D721Med (cell line): ENCODE results near the gene PRKCZ.

Experiments
- DNase-seq: peaks from one replicate; pipeline ENCODE4 v3.0.0; 2011; ENCODE audit warnings: low spot score; ENCODE audit not compliant: insufficient read length
- FAIRE-seq: peaks from 2 replicates; lab custom pipeline; 2011; peaks lifted over from hg19 to GRCh38; lab: Jason Lieb, UNC
- CTCF ChIP-seq: IDR thresholded peaks from 2 replicates; pipeline ENCODE4 v1.5.1; 2012; ENCODE audit warnings: mild to moderate bottlenecking, control low read depth; ENCODE audit not compliant: insufficient read depth; ENCODE audit errors: missing control alignments

Gene PRKCZ

GRCh38 chr1:2025491-2025981 lies 24.7 kb upstream of the PRKCZ start:
- FAIRE-seq (no peak), DNase-seq (no peak)
- TF ChIP-seq CTCF = no peak

- no peak for FAIRE-seq
- DNase-seq = no peak
- no peak for TF ChIP-seq CTCF
Observed at GRCh38 chr1:2027961-2028583, 22.1 kb upstream of the PRKCZ start.

GRCh38 chr1:2028870-2029560 lies 21.2 kb upstream of the PRKCZ start:
- DNase-seq = no peak
- no peak for FAIRE-seq
- TF ChIP-seq CTCF = no peak

- no peak for DNase-seq
- no peak for FAIRE-seq
- TF ChIP-seq CTCF = no peak
Observed at GRCh38 chr1:2029561-2029960, 20.6 kb upstream of the PRKCZ start.

GRCh38 chr1:2030076-2030871 lies 19.9 kb upstream of the PRKCZ start:
- no peak for DNase-seq
- no peak for TF ChIP-seq CTCF
- no peak for FAIRE-seq

GRCh38 chr1:2031546-2032540 lies 18.4 kb upstream of the PRKCZ start:
- no peak for TF ChIP-seq CTCF
- FAIRE-seq (no peak), DNase-seq (no peak)
